HG03159 (cell line): ENCODE results near the gene MT1B.

Source experiments
- ATAC-seq: cut with Tn5 transposase; IDR thresholded peaks from one replicate; pipeline ENCODE4 v1.9.1; 2021; ENCODE audit warnings: mild to moderate bottlenecking, moderate library complexity; ENCODE audit not compliant: unreplicated experiment

Gene MT1B

DNA sequence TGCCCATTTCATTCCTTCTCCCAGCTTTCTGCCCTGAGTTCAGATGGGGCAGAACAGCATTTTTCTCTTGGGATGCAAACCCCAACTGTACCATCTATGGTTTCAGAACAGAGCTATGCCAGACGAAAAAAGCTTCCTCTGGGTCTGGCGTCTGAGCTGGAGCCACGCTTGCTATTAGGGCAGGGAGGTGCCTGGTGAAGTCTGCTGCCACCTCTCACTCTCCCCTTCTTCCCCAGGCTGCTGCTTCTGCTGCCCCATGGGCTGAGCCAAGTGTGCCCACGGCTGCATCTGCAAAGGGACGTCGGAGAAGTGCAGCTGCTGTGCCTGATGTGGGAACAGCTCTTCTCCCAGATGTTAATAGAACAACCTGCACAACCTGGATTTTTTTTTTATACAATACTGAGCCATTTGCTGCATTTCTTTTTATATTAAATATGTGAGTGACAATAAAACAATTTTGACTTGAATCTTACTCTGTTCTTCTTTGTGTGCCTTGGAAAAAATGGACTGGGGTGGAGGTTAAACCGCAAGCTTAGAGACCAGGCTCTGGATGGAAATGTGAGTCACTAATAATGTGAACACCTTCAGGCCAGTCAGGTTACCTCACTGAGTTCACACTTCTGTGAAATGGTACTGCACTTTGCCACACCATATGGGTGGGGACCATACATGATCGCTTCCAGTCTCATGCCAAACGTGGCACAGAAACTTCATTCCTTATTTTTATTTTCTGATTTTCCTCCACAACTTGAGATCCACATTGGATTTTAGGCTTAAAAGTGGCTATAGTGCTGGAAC, 14.9 kb upstream of the MT1B start:
- no peak for ATAC-seq

DNA sequence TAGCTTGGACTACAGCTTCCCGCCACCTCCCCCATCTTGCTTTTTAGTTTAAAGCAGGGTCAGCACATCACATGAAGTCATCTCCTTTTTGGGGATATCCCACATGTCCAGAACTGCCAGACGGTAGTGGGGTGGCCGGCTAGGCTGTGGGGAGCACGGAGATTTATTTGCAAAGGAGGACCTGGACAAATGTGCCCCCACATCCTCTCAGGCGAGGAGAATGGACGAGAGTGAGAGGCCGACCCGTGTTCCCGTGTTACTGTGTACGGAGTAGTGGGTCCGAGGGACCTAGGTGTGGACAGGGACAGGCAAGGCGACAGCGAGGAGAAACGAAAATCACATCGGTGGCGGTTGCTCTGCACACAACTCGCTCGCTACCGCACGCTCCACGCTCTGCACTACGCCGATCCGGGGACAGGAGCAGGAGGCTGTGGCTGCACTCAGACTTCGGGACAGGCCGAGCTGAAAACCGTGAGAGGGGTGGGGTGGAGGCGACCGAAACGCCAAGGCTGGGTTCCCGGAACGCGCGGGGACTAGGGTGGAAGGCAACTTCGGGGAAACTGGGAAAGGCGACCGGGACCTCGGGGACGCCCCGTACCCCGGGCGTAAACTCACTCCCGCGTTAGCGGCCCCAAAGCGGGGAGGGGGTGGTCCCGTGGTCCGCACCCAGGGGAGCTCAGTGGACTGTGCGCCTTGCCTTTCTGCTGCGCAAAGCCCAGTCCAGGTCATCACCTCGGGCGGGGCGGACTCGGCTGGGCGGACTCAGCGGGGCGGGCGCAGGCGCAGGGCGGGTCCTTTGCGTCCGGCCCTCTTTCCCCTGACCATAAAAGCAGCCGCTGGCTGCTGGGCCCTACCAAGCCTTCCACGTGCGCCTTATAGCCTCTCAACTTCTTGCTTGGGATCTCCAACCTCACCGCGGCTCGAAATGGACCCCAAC, 13.6 kb upstream of the MT1B start, which contains the start of gene MT1A:
MT1A (plus strand) TSS at position 853 of the 937 bp plus-strand sequence; CDS start at position 926, 73 bp downstream.
- ATAC-seq = no peak

DNA sequence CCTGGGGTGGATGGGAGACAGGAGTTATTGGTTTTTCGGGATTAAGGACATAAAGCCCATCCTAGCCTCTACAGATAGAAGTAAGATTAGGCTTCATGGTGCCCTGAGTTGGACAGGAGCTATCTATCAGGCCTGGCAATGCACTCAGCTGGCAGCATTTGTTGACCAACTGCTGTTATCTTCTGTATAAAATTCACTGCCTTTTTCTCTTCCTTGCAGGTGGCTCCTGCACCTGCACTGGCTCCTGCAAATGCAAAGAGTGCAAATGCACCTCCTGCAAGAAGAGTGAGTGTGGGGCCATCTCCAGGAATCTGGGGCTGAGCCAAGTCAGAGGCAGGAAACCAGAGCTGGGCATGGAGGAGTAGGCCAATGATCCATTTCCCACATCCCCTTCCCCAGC, 12.6 kb upstream of the MT1B start:
- no peak for ATAC-seq

DNA sequence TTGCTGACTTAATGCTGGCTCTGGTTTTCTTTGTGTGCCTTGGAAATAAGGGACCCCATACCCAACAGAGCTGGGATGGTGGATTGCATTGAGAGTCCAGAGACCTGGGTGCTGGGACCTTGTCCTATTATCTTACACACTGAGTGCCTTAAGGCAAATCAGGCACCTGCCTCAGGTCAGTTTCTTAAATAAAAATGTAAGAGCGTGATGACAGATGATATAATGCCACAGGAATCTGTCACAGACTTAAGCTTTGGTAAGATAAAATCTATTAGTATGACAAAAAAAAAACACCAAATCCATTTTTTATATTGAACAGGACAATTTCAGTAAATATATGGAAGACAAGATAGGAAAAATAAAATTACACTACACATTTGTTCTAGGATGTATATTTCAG, 11.6 kb upstream of the MT1B start:
- no peak for ATAC-seq

DNA sequence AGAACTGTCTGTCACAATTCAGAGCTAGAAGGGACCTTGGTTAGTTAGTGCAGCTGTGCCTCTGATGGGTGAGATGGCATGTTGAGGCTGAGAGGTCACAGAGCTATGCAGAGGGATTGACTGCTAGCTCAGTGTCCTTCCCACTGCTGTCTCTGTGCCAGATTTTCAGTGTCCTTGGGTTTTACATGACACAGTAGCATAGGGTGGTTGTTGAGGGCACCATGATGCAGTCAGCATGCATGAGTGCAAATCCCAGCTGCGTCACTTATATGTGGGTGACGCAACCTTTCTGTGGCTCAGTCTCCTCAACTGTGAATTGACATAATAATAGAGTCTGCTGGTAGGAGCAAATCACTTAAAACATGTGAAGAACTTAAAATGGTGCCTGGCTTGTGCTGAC, 10.5 kb upstream of the MT1B start:
- no peak for ATAC-seq

DNA sequence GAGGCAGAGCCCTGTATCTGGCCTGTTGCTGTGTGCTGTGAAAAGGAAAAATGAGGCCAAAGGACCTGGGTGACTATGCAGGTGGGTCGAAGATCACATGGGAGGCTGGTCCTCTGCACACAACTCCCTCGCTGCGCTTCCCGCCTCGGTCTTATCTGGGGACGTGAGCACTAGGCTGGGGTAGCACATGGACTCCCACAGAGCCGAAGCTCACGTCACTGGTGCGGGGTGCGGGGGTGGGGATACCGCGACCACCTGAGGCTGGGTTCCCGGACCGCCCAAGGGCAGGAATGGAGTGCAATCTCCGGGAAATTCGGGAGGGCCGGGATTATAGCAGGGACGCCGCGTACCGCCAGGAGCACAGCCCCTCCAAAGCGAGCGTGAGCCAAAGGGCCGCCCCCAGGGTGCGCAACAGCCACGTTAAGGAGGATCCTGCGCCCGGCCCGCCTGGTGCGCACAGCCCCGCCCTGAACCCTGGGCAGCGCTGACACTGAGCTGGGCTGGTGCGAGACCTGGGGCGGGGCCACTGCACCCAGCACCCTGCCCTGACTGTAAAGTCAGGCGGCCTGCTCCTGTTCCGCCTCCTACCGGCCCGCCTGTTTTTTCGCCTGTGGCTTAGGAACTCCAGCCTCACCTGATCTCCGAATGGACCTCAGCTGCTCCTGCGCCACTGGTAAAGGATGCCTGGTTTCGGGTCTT, 8.5 kb upstream of the MT1B start:
- no peak for ATAC-seq

DNA sequence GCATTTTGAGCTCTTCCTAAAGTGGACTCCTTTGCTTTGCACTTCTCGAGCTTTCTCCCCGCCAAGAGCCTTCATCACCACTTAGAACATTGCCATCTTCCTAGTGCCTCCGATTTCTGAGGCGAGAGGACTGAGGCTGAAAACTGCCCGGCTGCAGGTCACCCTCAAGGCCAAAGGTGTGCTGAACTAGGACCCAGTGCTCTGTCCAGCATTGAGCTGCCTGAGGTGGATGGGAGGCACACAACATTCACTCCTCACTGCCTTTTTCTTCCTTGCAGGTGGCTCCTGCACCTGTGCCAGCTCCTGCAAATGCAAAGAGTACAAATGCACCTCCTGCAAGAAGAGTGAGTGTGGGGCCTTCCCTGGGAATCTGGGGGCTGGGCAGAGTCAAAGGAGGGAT, 7.9 kb upstream of the MT1B start:
- no peak for ATAC-seq

DNA sequence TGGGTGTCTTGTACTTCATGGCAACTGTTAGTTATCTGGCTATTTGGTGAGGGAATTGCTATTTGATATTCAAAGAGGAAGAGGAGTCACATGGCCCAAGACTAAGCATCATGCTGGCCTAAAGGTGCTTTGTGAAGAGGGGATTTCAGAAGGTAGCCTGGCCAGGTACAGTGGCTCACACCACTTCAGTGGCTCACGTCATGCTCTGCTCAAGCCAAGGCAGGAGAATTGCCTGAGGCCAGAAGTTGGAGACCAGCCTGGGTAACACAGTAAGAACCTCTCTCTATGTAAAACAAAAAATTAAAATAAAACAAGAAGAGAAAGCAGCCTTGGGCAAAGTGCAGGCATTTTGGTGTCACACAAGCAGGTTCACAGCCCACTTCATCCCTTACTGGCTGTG, 6.4 kb upstream of the MT1B start:
- no peak for ATAC-seq

DNA sequence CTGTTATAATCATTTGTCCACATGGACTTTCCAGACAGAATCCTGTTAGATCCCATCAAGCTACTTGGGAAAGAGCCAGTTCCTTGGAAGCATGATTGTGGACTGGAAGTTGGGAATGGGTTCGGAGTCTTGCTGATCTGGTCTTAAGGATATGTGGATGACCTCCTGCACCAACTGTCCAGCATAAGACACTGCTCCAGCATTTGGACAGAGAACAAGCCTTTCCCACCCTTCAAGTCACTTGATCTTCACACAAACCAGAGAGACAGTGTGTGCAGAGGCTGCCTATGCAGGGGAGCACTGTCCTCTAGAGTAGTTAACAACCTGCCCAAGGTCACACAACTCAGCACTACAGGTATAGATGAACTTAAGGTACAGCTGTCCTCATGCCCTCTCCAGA, 5.8 kb upstream of the MT1B start:
- ATAC-seq = no peak

DNA sequence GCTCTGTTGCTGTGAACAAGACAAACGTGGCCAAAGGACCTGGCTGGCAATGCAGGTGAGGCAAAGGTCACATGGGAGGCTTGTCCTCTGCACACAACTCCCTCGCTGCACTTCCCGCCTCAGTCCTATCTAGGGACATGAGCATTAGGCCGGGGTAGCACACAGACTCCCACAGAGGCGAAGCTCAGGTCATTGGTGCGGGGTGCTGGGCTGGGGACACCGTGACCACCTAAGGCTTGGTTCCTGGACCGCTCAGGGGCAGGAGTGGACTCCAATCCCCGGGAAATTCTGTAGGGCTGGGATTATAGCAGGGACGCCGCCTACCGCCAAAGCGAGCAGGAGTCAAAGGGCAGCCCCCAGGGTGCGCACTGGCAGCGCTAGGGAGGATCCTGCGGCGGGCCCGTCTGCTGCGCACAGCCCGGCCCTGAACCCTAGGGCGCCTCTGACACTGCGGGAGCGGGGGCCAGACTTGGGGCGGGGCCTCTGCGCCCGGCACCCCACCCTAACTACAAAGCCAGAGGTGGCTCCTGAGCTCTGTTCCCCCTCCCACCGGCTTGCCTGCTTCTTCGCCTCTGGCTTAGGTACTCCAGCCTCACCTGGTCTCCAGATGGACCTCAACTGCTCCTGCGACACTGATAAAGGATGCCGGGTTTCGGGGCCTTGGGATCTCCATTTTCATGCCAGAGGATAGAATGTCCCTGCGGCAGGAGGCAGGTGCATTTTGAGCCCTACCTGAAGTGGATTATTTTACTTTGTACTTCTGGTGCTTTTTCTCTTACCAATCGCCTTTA, 3.9 kb upstream of the MT1B start:
- no peak for ATAC-seq

DNA sequence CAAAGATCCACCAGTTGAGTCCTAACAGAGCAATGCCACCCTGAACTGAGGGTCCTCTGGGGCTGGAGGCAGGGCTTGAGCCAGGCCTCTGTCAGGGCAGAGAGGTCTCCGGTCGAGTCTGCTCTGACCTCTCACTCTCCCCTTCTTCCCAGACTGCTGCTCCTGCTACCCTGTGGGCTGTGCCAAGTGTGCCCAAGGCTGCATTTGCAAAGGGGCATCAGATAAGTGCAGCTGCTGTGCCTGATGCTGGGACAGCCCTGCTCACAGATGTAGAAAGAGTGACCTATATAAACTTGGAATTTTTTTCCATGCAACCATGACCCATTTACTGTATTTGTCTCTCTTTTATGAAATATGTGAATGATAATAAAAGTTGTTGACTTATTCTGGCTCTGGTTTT, 2.4 kb upstream of the MT1B start:
- ATAC-seq = no peak

DNA sequence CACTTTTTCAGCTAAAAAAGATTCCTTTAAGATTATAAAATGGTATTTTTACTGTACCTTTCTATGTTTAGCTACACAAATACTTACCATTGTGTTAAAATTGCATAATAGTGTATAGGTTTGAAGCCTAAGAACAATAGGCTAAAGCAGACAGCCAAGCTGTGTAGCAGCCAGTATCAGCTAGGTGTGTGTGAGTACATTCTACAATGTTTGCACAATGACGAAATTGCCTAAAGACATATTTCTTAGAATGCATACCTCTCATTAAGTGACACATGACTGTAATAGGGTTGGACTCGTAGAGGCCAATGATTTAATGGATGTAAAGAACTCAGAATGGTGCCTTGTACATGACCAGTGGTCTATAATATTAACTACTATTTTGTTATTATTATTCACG, 1.9 kb upstream of the MT1B start:
- ATAC-seq = no peak

DNA sequence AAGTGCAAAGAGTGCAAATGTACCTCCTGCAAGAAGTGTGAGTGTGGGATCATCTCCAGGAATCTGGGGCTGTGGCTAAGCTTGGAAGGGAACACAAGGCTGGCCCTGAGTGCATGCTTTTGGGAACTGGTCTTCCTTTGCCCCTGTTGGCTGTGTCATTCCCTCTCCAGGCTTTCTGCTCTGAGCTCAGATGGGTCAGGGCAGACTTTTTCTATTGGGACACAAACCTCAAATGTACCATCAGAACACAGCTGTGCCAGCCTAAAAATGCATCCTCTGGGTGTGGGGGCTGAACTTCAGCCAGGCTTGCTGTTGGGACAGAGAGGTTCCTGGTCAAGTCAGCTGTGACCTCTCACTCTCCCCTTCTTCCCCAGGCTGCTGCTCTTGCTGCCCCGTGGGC, 914 bp downstream of the MT1B start:
- no peak for ATAC-seq

DNA sequence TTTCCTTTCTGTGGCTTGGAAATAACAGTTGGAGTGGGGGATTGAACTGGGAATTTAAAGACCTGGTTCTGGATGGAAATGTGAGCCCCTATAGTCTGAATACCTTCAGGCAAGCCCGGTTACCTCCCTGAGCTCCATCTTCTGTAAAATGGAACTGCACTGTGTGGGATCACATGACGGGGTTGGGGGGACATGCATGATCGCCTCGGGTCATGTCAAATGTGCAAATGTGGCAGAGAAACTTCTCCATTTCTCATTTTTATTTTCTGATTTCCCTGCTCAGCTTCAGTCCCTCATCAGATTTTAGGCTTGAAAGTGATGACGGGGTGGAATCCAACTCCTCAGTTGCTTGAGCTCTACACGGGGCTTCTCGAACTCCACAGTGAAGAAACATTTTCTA, 1.5 kb downstream of the MT1B start:
- no peak for ATAC-seq

DNA sequence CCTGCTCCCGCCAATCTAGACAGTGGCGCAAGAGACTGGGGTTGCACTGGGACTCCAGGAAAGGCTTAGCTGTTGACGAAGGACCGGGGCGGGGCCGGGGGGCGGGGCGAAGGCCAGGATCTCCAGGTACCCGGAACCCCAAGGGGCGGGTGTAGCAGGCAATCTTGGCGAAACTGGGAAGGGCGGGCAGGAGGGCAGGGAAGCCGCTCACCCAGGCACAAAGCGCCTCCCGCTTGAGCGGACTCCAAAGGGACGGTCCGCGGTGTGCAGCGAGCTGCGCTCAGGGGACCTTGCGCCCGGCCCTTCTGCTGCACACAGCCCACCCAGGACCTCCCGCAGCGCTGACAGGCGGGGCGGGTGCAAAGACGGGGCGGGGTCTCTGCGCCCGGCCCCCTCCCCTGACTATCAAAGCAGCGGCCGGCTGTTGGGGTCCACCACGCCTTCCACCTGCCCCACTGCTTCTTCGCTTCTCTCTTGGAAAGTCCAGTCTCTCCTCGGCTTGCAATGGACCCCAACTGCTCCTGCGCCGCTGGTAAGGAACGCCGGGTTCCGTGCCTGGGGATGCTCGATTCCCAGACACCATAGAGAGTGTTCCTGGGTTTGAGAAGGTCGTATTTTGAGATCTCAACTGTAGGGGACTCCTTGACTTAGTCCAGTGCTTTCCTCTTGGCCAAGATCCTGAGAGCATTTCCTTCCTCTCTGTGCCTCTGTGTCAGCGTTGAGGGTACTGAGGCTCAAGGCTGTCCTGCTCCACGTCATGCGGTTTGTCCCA, 6.1 kb downstream of the MT1B start, which contains the start of gene MT1F:
MT1F (plus strand) TSS at position 405 of the 772 bp plus-strand sequence; CDS start at position 505, 100 bp downstream.
- peak; percentile 57 for ATAC-seq

DNA sequence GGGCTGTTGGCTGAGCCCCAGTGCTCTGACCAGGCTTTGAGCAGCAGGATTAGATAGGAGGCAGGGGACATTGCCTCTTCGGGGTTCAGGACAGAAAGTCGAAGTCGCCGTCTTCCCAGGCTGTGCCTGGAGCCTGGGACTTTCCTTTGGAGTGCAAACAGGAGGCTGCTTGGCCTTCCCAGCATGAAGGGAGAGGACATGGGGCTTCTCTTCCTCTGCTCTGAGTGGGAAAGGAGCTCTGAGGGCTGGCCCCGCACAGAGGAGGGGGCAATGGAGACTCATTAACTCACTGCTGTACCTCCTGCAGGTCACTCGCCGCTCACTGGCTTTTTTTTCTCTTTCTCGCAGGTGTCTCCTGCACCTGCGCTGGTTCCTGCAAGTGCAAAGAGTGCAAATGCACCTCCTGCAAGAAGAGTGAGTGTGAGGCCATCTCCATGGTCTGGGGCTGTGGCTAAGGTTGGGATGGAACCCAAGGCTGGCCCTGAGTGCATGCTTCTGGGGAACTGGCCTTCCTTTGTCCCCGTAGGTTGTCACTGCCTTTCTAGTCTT, 6.7 kb downstream of the MT1B start:
- no peak for ATAC-seq

DNA sequence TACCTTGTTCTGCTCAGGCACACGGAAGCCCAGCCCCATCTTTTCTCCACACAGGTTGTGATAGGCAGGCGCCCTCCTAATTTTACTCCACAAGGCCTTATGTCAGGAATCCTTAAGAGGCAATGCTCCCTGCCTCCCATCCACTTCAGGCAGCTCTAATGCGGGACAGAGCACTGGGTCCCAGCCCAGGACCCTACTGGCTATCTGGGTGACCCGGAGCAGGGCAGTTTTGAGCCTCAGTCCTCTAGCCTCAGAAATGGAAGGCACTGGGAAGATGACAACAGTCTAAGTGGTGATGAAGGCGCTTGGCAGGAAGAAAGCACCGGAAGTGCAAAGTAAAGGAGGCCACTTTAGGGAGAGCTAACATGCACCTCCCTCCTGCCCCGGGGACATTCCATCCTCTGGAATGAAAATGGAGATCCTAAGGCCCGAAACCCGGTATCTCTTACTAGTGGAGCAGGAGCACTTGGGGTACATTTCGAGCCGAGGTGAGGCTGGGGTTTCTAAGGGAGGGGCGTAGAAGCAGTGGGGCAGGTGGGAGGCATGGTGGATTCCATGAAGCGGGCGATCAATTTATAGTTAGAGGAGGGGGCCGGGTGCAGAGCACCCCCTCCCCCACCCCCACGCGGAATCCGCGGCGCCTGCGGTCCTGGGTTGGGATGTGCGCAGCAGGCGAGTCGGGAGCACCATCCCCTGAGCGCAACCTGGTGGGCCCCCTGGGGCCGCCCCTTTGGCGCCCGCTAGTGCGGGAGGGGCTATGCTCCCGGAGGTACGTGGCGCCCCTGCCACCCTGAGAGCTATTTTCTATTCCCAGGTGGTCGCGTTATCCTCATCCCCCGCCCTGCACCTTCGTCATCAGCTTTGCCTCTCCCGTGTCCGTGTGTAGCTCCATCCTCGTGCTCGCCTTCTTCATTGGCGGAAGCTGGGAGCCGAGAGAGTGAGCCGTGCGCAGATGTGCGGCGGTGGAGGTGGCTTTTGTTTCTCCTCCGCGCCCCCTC, 11.0 kb downstream of the MT1B start:
- no peak for ATAC-seq

DNA sequence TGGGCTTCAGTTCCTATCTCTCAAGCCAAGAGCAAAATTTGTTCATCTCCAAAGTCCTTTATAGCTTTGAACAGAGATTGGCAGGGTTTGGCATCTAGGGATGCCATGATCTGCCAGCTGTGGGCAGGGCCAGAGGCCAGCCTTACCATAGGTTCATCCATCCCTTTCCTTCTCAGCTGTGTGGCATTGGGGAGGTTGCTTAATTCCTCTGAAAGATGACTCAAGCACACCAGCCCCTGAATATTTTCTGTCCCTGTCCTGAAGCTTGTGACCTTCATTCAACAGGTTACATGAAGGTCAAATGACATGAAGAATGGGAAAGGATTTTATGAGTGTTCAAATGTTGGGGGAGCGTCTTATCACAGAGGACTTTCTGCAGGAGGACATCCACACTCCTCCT, 12.8 kb downstream of the MT1B start:
- ATAC-seq = no peak
